Thoracic aorta endothelial cell (primary cell): Measurements from ENCODE around the gene CAV1. TPM values are rescaled to one million over a fixed set of nuclear protein-coding genes. Genes with fewer than 3 reads are reported as not detected.

Experiments
- small RNA-seq: library from RNA; depleted of rRNA; stranded (forward); fragments of <200 nt; gene quantifications from one replicate; pipeline ENCODE3, GENCODE V24; 2012
- total RNA-seq: library from RNA; depleted of rRNA; stranded (reverse); fragments of >200 nt; gene quantifications from 2 replicates; pipeline ENCODE4 v1.2.3, GENCODE V29; 2012

Gene CAV1, protein sequence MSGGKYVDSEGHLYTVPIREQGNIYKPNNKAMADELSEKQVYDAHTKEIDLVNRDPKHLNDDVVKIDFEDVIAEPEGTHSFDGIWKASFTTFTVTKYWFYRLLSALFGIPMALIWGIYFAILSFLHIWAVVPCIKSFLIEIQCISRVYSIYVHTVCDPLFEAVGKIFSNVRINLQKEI
- total RNA-seq: 1,517 and 1,602 TPM in 2 replicates

DNA sequence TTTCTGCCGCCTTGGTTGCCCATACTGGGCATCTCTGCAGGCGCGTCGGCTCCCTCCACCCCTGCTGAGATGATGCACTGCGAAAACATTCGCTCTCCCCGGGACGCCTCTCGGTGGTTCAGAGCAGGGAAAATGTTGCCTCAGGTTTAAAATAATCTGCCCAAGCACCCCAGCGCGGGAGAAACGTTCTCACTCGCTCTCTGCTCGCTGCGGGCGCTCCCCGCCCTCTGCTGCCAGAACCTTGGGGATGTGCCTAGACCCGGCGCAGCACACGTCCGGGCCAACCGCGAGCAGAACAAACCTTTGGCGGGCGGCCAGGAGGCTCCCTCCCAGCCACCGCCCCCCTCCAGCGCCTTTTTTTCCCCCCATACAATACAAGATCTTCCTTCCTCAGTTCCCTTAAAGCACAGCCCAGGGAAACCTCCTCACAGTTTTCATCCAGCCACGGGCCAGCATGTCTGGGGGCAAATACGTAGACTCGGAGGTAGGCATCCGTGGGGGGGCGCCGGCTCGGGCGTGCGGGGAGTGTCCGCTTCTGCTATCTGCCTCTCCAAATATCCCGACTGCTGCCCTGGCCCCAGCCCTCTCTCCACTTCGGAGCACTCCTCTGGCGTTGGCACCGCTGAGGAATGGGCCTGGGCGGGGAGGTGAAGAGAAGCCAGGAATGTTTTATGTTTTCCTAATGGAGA lies at the start of gene CAV1:
TSS of gene CAV1 (plus strand) at position 428 of the 689 bp plus-strand sequence. CDS start at position 455, 27 bp downstream.

DNA sequence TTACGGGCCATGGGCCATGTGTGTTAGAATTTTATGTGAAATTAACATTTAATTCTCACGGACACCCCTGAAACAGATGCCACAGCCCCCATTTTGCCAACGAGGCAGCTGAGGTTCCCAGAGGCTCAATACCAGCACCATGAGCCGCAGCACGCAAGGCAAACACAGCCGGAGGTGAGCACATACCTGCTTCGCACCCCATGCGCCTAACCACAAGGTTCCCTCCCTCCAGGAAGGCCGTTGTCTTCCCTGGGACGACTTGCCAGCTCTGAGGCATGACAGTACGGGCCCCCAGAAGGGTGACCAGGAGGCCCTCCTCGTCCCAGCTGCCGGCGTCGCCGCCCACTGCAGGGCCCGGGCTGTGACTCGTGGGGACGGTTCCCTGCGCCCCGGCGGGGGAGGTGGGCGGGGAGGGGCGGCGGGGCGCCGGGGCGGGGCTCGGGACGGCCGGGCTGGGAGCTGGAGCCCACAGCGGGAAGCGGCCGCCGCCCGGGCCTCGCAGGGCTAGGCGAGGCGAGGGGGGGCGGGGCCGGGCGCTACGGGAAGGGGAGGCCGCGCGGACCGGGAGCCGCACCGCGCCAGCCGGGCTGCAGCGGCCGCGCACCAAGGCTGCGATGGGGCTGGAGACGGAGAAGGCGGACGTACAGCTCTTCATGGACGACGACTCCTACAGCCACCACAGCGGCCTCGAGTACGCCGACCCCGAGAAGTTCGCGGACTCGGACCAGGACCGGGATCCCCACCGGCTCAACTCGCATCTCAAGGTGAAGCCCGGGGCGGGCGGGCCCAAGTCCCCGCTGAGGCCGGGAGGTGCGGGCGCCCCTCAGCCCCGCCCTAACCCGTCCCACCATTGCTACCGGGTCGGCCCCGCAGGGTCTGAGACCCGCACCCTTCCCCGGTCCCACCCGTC lies 25.4 kb upstream of the CAV1 start, which contains the start of gene CAV2:
TSS of gene CAV2 (plus strand) at position 571 of the 910 bp plus-strand sequence. CDS start at position 615, 44 bp downstream.

Small RNA genes lying within 50 kb of the gene (small RNA-seq; reads per million reads assigned to genes)
- not detected for gene AC006159.2

Other genes starting within 250 kb of the CAV1 start
- 308 and 406 TPM in 2 replicates for gene CAV2, start 25.3 kb upstream of the CAV1 start, total RNA-seq
- gene MET, start 147.2 kb downstream of the CAV1 start, total RNA-seq: 103 and 151 TPM in 2 replicates